IgD-negative memory B cell (primary cell): ENCODE results near the gene PRKAG2. TPM values are rescaled to one million over a fixed set of nuclear protein-coding genes. Genes with fewer than 3 reads are reported as not detected.
"Not testable (repeated sequence)": the region's sequence is repeated elsewhere in the genome, so short reads cannot be mapped to it uniquely, and the experiment has no call there.

ENCODE experiments used
- H3K27ac Mint-ChIP-seq, 3 donors: one replicate each; pipeline ENCODE4 v1.8.0; 2020 to 2022; ENCODE audit warnings: mild to moderate bottlenecking in 3 of 3, mixed read lengths in 3 of 3, moderate library complexity in 1 of 3
- H3K27me3 Mint-ChIP-seq: one replicate; pipeline ENCODE4 v1.8.0; 2021; ENCODE audit warnings: mixed read lengths
- H3K36me3 Mint-ChIP-seq: one replicate; pipeline ENCODE4 v1.8.0; 2020; ENCODE audit warnings: mild to moderate bottlenecking, mixed read lengths
- H3K4me1 Mint-ChIP-seq, 3 donors: one replicate each; pipeline ENCODE4 v1.8.0; 2020 to 2022; ENCODE audit warnings: mixed read lengths in 3 of 3, mild to moderate bottlenecking in 1 of 3
- H3K4me3 Mint-ChIP-seq, 4 donors: one replicate each; pipeline ENCODE4 v1.8.0; 2020 to 2022; ENCODE audit warnings: mild to moderate bottlenecking in 4 of 4, mixed read lengths in 4 of 4, moderate library complexity in 3 of 4
- H3K9me3 Mint-ChIP-seq, 3 donors: one replicate each; pipeline ENCODE4 v1.8.0; 2020 to 2021; ENCODE audit warnings: mixed read lengths in 3 of 3, mild to moderate bottlenecking in 1 of 3
- polyA plus RNA-seq: library from polyadenylated mRNA; unstranded; fragments of 300-500 nt; fragmentation: Illumina TruSeq; gene quantifications from one replicate; pipeline ENCODE4 v1.2.3, GENCODE V29; 2021

Gene PRKAG2
- polyA plus RNA-seq, 1 donor from 2014 or later = 21.3 TPM

GRCh38 chr7:151520419-151521261, 356.3 kb downstream of the PRKAG2 start:
- no peaks in the 10 kb centered on the region for H3K36me3 Mint-ChIP-seq
- H3K27ac Mint-ChIP-seq = peak overlapping the region in 2 of 3 donors; percentile 94 to 100
- peak overlapping the region; percentile 86 to 96 (median 92) for H3K4me3 Mint-ChIP-seq
- H3K9me3 Mint-ChIP-seq = no peaks in the 10 kb centered on the region
- no peaks in the 10 kb centered on the region for H3K27me3 Mint-ChIP-seq
- peaks cover 21 to 27% (median 21%) of the 10 kb centered on the region in 3 donors for H3K4me1 Mint-ChIP-seq

- Mint-ChIP-seq H3K9me3 (no peaks in the 10 kb centered on the region), H3K27me3 (no peaks in the 10 kb centered on the region), H3K4me1 (peaks cover 25 to 34% (median 29%) of the 10 kb centered on the region in 3 donors), H3K4me3 (peak within 1 kb of the TSS; percentile 90 to 96 (median 95)), H3K27ac (peak within 1 kb of the TSS; percentile 94 to 100 (median 98)), H3K36me3 (no peaks in the 10 kb centered on the region)
These were observed 357.0 kb downstream of the PRKAG2 start, which contains the start of gene RHEB for GRCh38 chr7:151519765-151520418. Gene RHEB (minus strand): TSS chr7:151519895. CDS start chr7:151519511, 384 bp downstream.

- Mint-ChIP-seq H3K4me3 (peak overlapping the region; percentile 90 to 96 (median 95)), H3K27ac (peak overlapping the region; percentile 94 to 100 (median 98)), H3K4me1 (peaks cover 25 to 38% (median 32%) of the 10 kb centered on the region in 3 donors)
- not testable (repeated sequence) for H3K36me3 Mint-ChIP-seq, H3K9me3 Mint-ChIP-seq, H3K27me3 Mint-ChIP-seq
These were observed 357.8 kb downstream of the PRKAG2 start for GRCh38 chr7:151518947-151519764.

GRCh38 chr7:151518105-151518946, 358.6 kb downstream of the PRKAG2 start:
- Mint-ChIP-seq H3K4me3 (peak overlapping the region; percentile 90 to 95 (median 93)), H3K9me3 (no peaks in the 10 kb centered on the region), H3K4me1 (peaks cover 25 to 45% (median 35%) of the 10 kb centered on the region in 3 donors), H3K27me3 (no peaks in the 10 kb centered on the region), H3K27ac (peak overlapping the region; percentile 92 to 96 (median 94)), H3K36me3 (no peaks in the 10 kb centered on the region)

- Mint-ChIP-seq H3K4me1 (peaks cover 25 to 49% (median 39%) of the 10 kb centered on the region in 3 donors), H3K27ac (peak overlapping the region in 2 of 3 donors; percentile 92 to 94), H3K4me3 (peak overlapping the region; percentile 90 to 95 (median 93)), H3K27me3 (no peaks in the 10 kb centered on the region), H3K9me3 (no peaks in the 10 kb centered on the region), H3K36me3 (no peaks in the 10 kb centered on the region)
These were observed 359.3 kb downstream of the PRKAG2 start for GRCh38 chr7:151517601-151518104.

GRCh38 chr7:151515276-151515565, 361.7 kb downstream of the PRKAG2 start:
- H3K36me3 Mint-ChIP-seq = no peaks in the 10 kb centered on the region
- peaks cover 33 to 64% (median 54%) of the 10 kb centered on the region in 3 donors for H3K4me1 Mint-ChIP-seq
- no peaks in the 10 kb centered on the region for H3K27me3 Mint-ChIP-seq
- peak overlapping the region in 2 of 4 donors; percentile 1 to 95 for H3K4me3 Mint-ChIP-seq
- H3K9me3 Mint-ChIP-seq = no peaks in the 10 kb centered on the region
- H3K27ac Mint-ChIP-seq = peak overlapping the region in 1 of 3 donors; percentile 94

GRCh38 chr7:151514461-151515275, 362.2 kb downstream of the PRKAG2 start:
- H3K27ac Mint-ChIP-seq = peak overlapping the region in 1 of 3 donors; percentile 94
- peaks cover 33 to 66% (median 58%) of the 10 kb centered on the region in 3 donors for H3K4me1 Mint-ChIP-seq

GRCh38 chr7:151513133-151513532, 363.8 kb downstream of the PRKAG2 start:
- Mint-ChIP-seq H3K9me3 (no peaks in the 10 kb centered on the region), H3K4me3 (no peak overlapping the region), H3K36me3 (no peaks in the 10 kb centered on the region), H3K27me3 (no peaks in the 10 kb centered on the region), H3K27ac (no peak overlapping the region), H3K4me1 (peaks cover 30 to 67% (median 58%) of the 10 kb centered on the region in 3 donors)

More at GRCh38 chr7:151514461-151515275, 362.2 kb downstream of the PRKAG2 start:
- H3K4me3 Mint-ChIP-seq = peak overlapping the region in 2 of 4 donors; percentile 1 to 95
- H3K9me3 Mint-ChIP-seq = no peaks in the 10 kb centered on the region
- no peaks in the 10 kb centered on the region for H3K36me3 Mint-ChIP-seq
- H3K27me3 Mint-ChIP-seq = no peaks in the 10 kb centered on the region

GRCh38 chr7:151512353-151512752, 364.6 kb downstream of the PRKAG2 start:
- H3K4me1 Mint-ChIP-seq = peaks cover 25 to 63% (median 57%) of the 10 kb centered on the region in 3 donors
- no peaks in the 10 kb centered on the region for H3K27me3 Mint-ChIP-seq
- no peak overlapping the region for H3K27ac Mint-ChIP-seq
- H3K36me3 Mint-ChIP-seq = no peaks in the 10 kb centered on the region
- H3K9me3 Mint-ChIP-seq = no peaks in the 10 kb centered on the region
- no peak overlapping the region for H3K4me3 Mint-ChIP-seq

GRCh38 chr7:151511946-151512345, 365.0 kb downstream of the PRKAG2 start:
- Mint-ChIP-seq H3K4me1 (peaks cover 24 to 65% (median 59%) of the 10 kb centered on the region in 3 donors), H3K36me3 (no peaks in the 10 kb centered on the region), H3K9me3 (no peaks in the 10 kb centered on the region)

GRCh38 chr7:151511270-151511669, 365.6 kb downstream of the PRKAG2 start:
- Mint-ChIP-seq H3K4me3 (no peak overlapping the region), H3K36me3 (no peaks in the 10 kb centered on the region), H3K9me3 (no peaks in the 10 kb centered on the region), H3K27me3 (no peaks in the 10 kb centered on the region), H3K4me1 (peaks cover 23 to 64% (median 62%) of the 10 kb centered on the region in 3 donors), H3K27ac (no peak overlapping the region)

More at GRCh38 chr7:151511946-151512345, 365.0 kb downstream of the PRKAG2 start:
- Mint-ChIP-seq H3K27ac (no peak overlapping the region), H3K4me3 (no peak overlapping the region), H3K27me3 (no peaks in the 10 kb centered on the region)

GRCh38 chr7:151509670-151510333, 367.1 kb downstream of the PRKAG2 start:
- H3K27me3 Mint-ChIP-seq = no peaks in the 10 kb centered on the region
- peak overlapping the region in 1 of 3 donors; percentile 18 for H3K27ac Mint-ChIP-seq
- H3K9me3 Mint-ChIP-seq = no peaks in the 10 kb centered on the region
- H3K36me3 Mint-ChIP-seq = peaks cover 3% of the 10 kb centered on the region
- peaks cover 17 to 60% (median 50%) of the 10 kb centered on the region in 3 donors for H3K4me1 Mint-ChIP-seq
- H3K4me3 Mint-ChIP-seq = peak overlapping the region in 1 of 4 donors; percentile 17
